ENCODE data around the gene VWA7.
"Not testable (repeated sequence)": the region's sequence is repeated elsewhere in the genome, so short reads cannot be mapped to it uniquely, and the experiment has no call there.

Gene VWA7

GRCh38 chr6:31806470-31807272, 29.5 kb upstream of the VWA7 start, which contains the start of gene LSM2:
LSM2 (minus strand) TSS chr6:31806966; CDS start chr6:31806757, 209 bp downstream.
- DNase-seq (ENCODE audit: extremely low spot score) = peak; percentile 100
- TF ChIP-seq CTCF (IDR thresholded peaks at IDR 0.05; ENCODE audit: control extremely low read depth, extremely low read depth, low read depth, missing control alignments) = peak; percentile 39
- ChIA-PET CTCF (interaction anchor here (0.7 to 3.3 kb wide), 20 partner anchors 8 to 231 kb away, joined by 3 to 37 read pairs (median 5); partner anchors contain the start of genes ABHD16A, CLIC1, HSPA1A and HSPA1L), POLR2A (interaction anchor here (0.6 to 2.0 kb wide), 9 partner anchors 9 to 70 kb away, joined by 3 to 14 read pairs (median 4); partner anchors contain the start of genes HSPA1A, HSPA1B, HSPA1L and NEU1)

- DNase-seq (ENCODE audit: extremely low spot score) = no peak
- ChIA-PET CTCF (interaction anchor here (0.7 to 3.3 kb wide), 16 partner anchors 8 to 449 kb away, joined by 3 to 37 read pairs (median 5); partner anchors contain the start of genes ABHD16A, CLIC1, HSPA1A and HSPA1L), POLR2A (interaction anchor here (1.8 to 2.0 kb wide), 2 partner anchors 9 to 10 kb away, joined by 12 to 14 read pairs; partner anchors contain the start of genes HSPA1A, HSPA1L and VARS1)
- TF ChIP-seq CTCF (IDR thresholded peaks at IDR 0.05; ENCODE audit: control extremely low read depth, extremely low read depth, low read depth, missing control alignments) = no peak
These were observed 28.9 kb upstream of the VWA7 start for GRCh38 chr6:31805939-31806469.

GRCh38 chr6:31801031-31801927, 24.2 kb upstream of the VWA7 start:
- CTCF ChIA-PET; POLR2A ChIA-PET; DNase-seq (ENCODE audit: extremely low spot score): not testable (repeated sequence)

GRCh38 chr6:31799781-31800180, 22.7 kb upstream of the VWA7 start:
- ChIA-PET POLR2A (no interaction called here), CTCF (interaction anchor here (1.8 kb wide), 1 partner anchor 70 kb away, joined by 5 read pairs; the partner anchor contains the start of gene DDAH2)
- DNase-seq (ENCODE audit: extremely low spot score) = no peak
- TF ChIP-seq CTCF (IDR thresholded peaks at IDR 0.05; ENCODE audit: control extremely low read depth, extremely low read depth, low read depth, missing control alignments) = no peak

GRCh38 chr6:31797588-31797987, 20.5 kb upstream of the VWA7 start:
- TF ChIP-seq CTCF (IDR thresholded peaks at IDR 0.05; ENCODE audit: control extremely low read depth, extremely low read depth, low read depth, missing control alignments) = no peak
- ChIA-PET POLR2A (no interaction called here), CTCF (interaction anchor here (1.3 to 1.6 kb wide), 3 partner anchors 9 to 33 kb away, joined by 3 to 5 read pairs (median 4); partner anchors contain the start of gene LSM2)
- no peak for DNase-seq (ENCODE audit: extremely low spot score)

GRCh38 chr6:31796993-31797385, 19.9 kb upstream of the VWA7 start:
- TF ChIP-seq CTCF (IDR thresholded peaks at IDR 0.05; ENCODE audit: control extremely low read depth, extremely low read depth, low read depth, missing control alignments) = no peak
- DNase-seq (ENCODE audit: extremely low spot score) = no peak
- POLR2A ChIA-PET = interaction anchor here (1.9 kb wide), 1 partner anchor 30 kb away, joined by 14 read pairs; the partner anchor contains the start of gene HSPA1B
- CTCF ChIA-PET = interaction anchor here (1.1 to 1.9 kb wide), 7 partner anchors 10 to 132 kb away, joined by 3 to 8 read pairs (median 4); partner anchors contain the start of gene GPANK1

Data from GM10248 (cell line).